Left lobe of liver (tissue), 2 donors: ENCODE results near the gene PPM1L. TPM values are rescaled to one million over a fixed set of nuclear protein-coding genes. Genes with fewer than 3 reads are reported as not detected.

Experiments
- ATAC-seq: fragments of 200-7000 bp; cut with Tn5 transposase; one replicate; pipeline ENCODE4 v1.9.1; 2020; ENCODE audit warnings: mild to moderate bottlenecking, moderate library complexity
- DNase-seq: peaks from one replicate; pipeline ENCODE4 v3.0.0-alpha.2; 2020; ENCODE audit warnings: low spot score
- total RNA-seq: library from RNA; stranded (reverse); gene quantifications from one replicate; pipeline ENCODE4 v1.2.1, GENCODE V29; 2021
- donor health status: DM: no; HTN: no; CAD: no; lungs with moderate emphysema.
- donor health status: DM: no; HTN: yes; CAD: no.

PPM1L gene
- total RNA-seq, 1 donor from 2014 or later: 26.4 TPM

GRCh38 chr3:160921020-160921635 lies 165.1 kb downstream of the PPM1L start:
- DNase-seq: no peak
- ATAC-seq: peak; percentile 96

- ATAC-seq (no peak), DNase-seq (no peak)
Observed at GRCh38 chr3:160924776-160925175, 168.7 kb downstream of the PPM1L start.

- DNase-seq: no peak
- ATAC-seq: no peak
Observed at GRCh38 chr3:160927620-160928019, 171.6 kb downstream of the PPM1L start.

- DNase-seq (no peak), ATAC-seq (no peak)
Observed at GRCh38 chr3:160928183-160928726, 172.2 kb downstream of the PPM1L start.

GRCh38 chr3:160929595-160929994 lies 173.6 kb downstream of the PPM1L start:
- ATAC-seq: peak; percentile 79
- DNase-seq: no peak

GRCh38 chr3:160931474-160931873 lies 175.4 kb downstream of the PPM1L start:
- ATAC-seq (no peak), DNase-seq (no peak)

- peak; percentile 94 for ATAC-seq
- peak; percentile 61 for DNase-seq
Observed at GRCh38 chr3:160935413-160936095, 179.5 kb downstream of the PPM1L start.

GRCh38 chr3:160941885-160942494 lies 186.0 kb downstream of the PPM1L start:
- DNase-seq (peak; percentile 62), ATAC-seq (peak; percentile 97)

- DNase-seq (no peak), ATAC-seq (no peak)
Observed at GRCh38 chr3:160943996-160944395, 188.0 kb downstream of the PPM1L start.

- ATAC-seq (peak; percentile 10), DNase-seq (no peak)
Observed at GRCh38 chr3:160945336-160945735, 189.3 kb downstream of the PPM1L start.

- peak; percentile 91 for DNase-seq
- ATAC-seq: no peak
Observed at GRCh38 chr3:160948273-160948672, 192.2 kb downstream of the PPM1L start.

- no peak for DNase-seq
- ATAC-seq: no peak
Observed at GRCh38 chr3:160949460-160949859, 193.4 kb downstream of the PPM1L start.

GRCh38 chr3:160950542-160950941 lies 194.5 kb downstream of the PPM1L start:
- DNase-seq (no peak), ATAC-seq (peak; percentile 46)

- ATAC-seq (no peak), DNase-seq (no peak)
Observed at GRCh38 chr3:160950954-160951353, 194.9 kb downstream of the PPM1L start.

GRCh38 chr3:160951642-160952487 lies 195.8 kb downstream of the PPM1L start:
- DNase-seq (no peak), ATAC-seq (no peak)

- DNase-seq (no peak), ATAC-seq (no peak)
Observed at GRCh38 chr3:160953686-160954085, 197.7 kb downstream of the PPM1L start.

GRCh38 chr3:160956785-160957184 lies 200.8 kb downstream of the PPM1L start:
- no peak for DNase-seq
- peak; percentile 52 for ATAC-seq

- no peak for ATAC-seq
- DNase-seq: no peak
Observed at GRCh38 chr3:160960568-160960967, 204.5 kb downstream of the PPM1L start.

GRCh38 chr3:160963949-160964348 lies 207.9 kb downstream of the PPM1L start:
- DNase-seq: no peak
- peak; percentile 77 for ATAC-seq

- no peak for DNase-seq
- ATAC-seq: no peak
Observed at GRCh38 chr3:160968761-160969160, 212.7 kb downstream of the PPM1L start.
